IMR-90 (cell line): ENCODE measurements around the gene SLC12A6. TPM values are rescaled to one million over a fixed set of nuclear protein-coding genes. Genes with fewer than 3 reads are reported as not detected.

Experiments used
- ATAC-seq: fragments of 200-7000 bp; cut with Tn5 transposase; 2 replicates; pipeline ENCODE4 v1.9.1; 2020; ENCODE audit warnings: low read depth, mild to moderate bottlenecking, moderate library complexity
- BruUV-seq: library from RNA; stranded (reverse); fragments of 400-500 nt; replicated peaks from 2 replicates; lab custom pipeline; 2021; lab: Mats Ljungman, UMichigan
- CTCF ChIA-PET: fragments of 300-600 bp; formaldehyde crosslinking; extraction: SDS; loops from one replicate; lab custom pipeline; 2021; ENCODE audit warnings: antibody characterized with exemption; lab: Yijun Ruan, JAX
- POLR2A ChIA-PET: fragments of 300-600 bp; sonication (Branson Sonifier 250); formaldehyde crosslinking; loops from one replicate; lab custom pipeline; 2022; ENCODE audit warnings: antibody characterized with exemption; ENCODE audit not compliant: unreplicated experiment; lab: Charles Lee
- DNase-seq: peaks from one replicate; pipeline ENCODE4 v3.0.0; 2013
- H2AFZ ChIP-seq: replicated peaks from 2 replicates; pipeline ENCODE3; 2013; ENCODE audit warnings: low read length, mild to moderate bottlenecking; ENCODE audit not compliant: poor library complexity
- H2AK5ac ChIP-seq: 2 replicates; pipeline ENCODE4 v1.6.1; 2013; ENCODE audit warnings: low read depth, low read length, inconsistent platforms
- H2AK9ac ChIP-seq: replicated peaks from 2 replicates; pipeline ENCODE3; 2013; ENCODE audit warnings: mild to moderate bottlenecking, low read depth, low read length, moderate library complexity; ENCODE audit not compliant: poor library complexity
- H2BK120ac ChIP-seq: 2 replicates; pipeline ENCODE4 v1.6.1; 2013; ENCODE audit warnings: low read depth, low read length, inconsistent platforms
- H2BK15ac ChIP-seq: 3 replicates; pipeline ENCODE4 v1.6.1; 2013; ENCODE audit warnings: low read depth, low read length, inconsistent platforms
- H2BK20ac ChIP-seq: 2 replicates; pipeline ENCODE4 v1.6.1; 2013; ENCODE audit warnings: low read depth, mild to moderate bottlenecking, inconsistent platforms, low read length, moderate library complexity
- H2BK5ac ChIP-seq: 2 replicates; pipeline ENCODE4 v1.6.1; 2013; ENCODE audit warnings: mild to moderate bottlenecking, low read depth, low read length, inconsistent platforms; ENCODE audit not compliant: poor library complexity, severe bottlenecking
- H3K14ac ChIP-seq: replicated peaks from 2 replicates; pipeline ENCODE4 v1.6.1; 2013; ENCODE audit warnings: low read depth, low read length, inconsistent platforms
- H3K18ac ChIP-seq: 2 replicates; pipeline ENCODE4 v1.6.1; 2013; ENCODE audit warnings: low read depth, low read length, control low read depth
- H3K23ac ChIP-seq: 2 replicates; pipeline ENCODE4 v1.6.1; 2013; ENCODE audit warnings: low read depth, low read length, inconsistent platforms
- H3K27ac ChIP-seq: 2 replicates; pipeline ENCODE4 v1.5.1; 2013; ENCODE audit warnings: mild to moderate bottlenecking, control low read depth, low read length; ENCODE audit not compliant: insufficient read depth
- H3K27me3 ChIP-seq: 2 replicates; pipeline ENCODE4 v1.6.1; 2013; ENCODE audit warnings: low read length; ENCODE audit not compliant: control insufficient read depth, insufficient read depth
- H3K36me3 ChIP-seq: 2 replicates; pipeline ENCODE4 v1.6.1; 2013; ENCODE audit warnings: low read length, mixed read lengths; ENCODE audit not compliant: control insufficient read depth, insufficient read depth
- H3K4ac ChIP-seq: 2 replicates; pipeline ENCODE4 v1.6.1; 2013; ENCODE audit warnings: low read depth, low read length, inconsistent platforms
- H3K4me1 ChIP-seq: 2 replicates; pipeline ENCODE4 v1.6.1; 2013; ENCODE audit warnings: low read length, mixed read lengths; ENCODE audit not compliant: control insufficient read depth, insufficient read depth
- H3K4me2 ChIP-seq: 2 replicates; pipeline ENCODE4 v1.6.1; 2013; ENCODE audit warnings: low read depth, mild to moderate bottlenecking, control low read depth, low read length, moderate library complexity
- H3K4me3 ChIP-seq: 2 replicates; pipeline ENCODE4 v1.5.1; 2013; ENCODE audit warnings: low read depth, mild to moderate bottlenecking, control low read depth, low read length, moderate library complexity; ENCODE audit not compliant: insufficient read depth
- H3K56ac ChIP-seq: 2 replicates; pipeline ENCODE4 v1.6.1; 2013; ENCODE audit warnings: low read length, inconsistent platforms; ENCODE audit not compliant: insufficient read depth; ENCODE audit errors: extremely low read depth
- H3K79me1 ChIP-seq, 2 experiments: 2 replicates each; pipeline ENCODE4 v1.6.1; 2013; ENCODE audit warnings: low read length in 2 of 2, inconsistent platforms in 1 of 2, low read depth in 1 of 2
- H3K9ac ChIP-seq: 2 replicates; pipeline ENCODE4 v1.6.1; 2013; ENCODE audit warnings: low read depth, low read length, control low read depth
- H3K9me1 ChIP-seq: 2 replicates; pipeline ENCODE4 v1.6.1; 2013; ENCODE audit warnings: low read length, inconsistent platforms; ENCODE audit not compliant: insufficient read depth
- H3K9me3 ChIP-seq: 2 replicates; pipeline ENCODE4 v1.6.1; 2013; ENCODE audit warnings: low read length; ENCODE audit not compliant: control insufficient read depth, insufficient read depth
- H4K20me1 ChIP-seq: 2 replicates; pipeline ENCODE4 v1.6.1; 2013; ENCODE audit warnings: low read length, inconsistent platforms; ENCODE audit not compliant: insufficient read depth
- H4K5ac ChIP-seq: 2 replicates; pipeline ENCODE4 v1.6.1; 2013; ENCODE audit warnings: mild to moderate bottlenecking, low read depth, low read length, control low read depth
- H4K8ac ChIP-seq, 2 experiments: 2 replicates each; pipeline ENCODE4 v1.6.1; 2013; ENCODE audit warnings: low read depth in 2 of 2, low read length in 2 of 2, control low read depth in 1 of 2, inconsistent platforms in 1 of 2
- H4K91ac ChIP-seq: 2 replicates; pipeline ENCODE4 v1.6.1; 2013; ENCODE audit warnings: low read depth, low read length, inconsistent platforms; ENCODE audit not compliant: insufficient read depth
- BHLHE40 ChIP-seq: fragments of 150-350 bp; IDR thresholded peaks from 2 replicates; pipeline ENCODE4 v1.6.1; 2016; ENCODE audit warnings: mild to moderate bottlenecking, low read depth, low read length
- FOS ChIP-seq: fragments of 150-350 bp; IDR thresholded peaks from 2 replicates; pipeline ENCODE4 v1.6.1; 2016; ENCODE audit warnings: low read depth, low read length
- MAFK ChIP-seq: IDR thresholded peaks from 2 replicates; pipeline ENCODE4 v1.6.1; 2012; ENCODE audit warnings: low read depth, low read length, improper control_type of control experiment
- NFE2L2 ChIP-seq: fragments of 150-350 bp; IDR thresholded peaks from 2 replicates; pipeline ENCODE4 v1.6.1; 2016; ENCODE audit warnings: low read depth, mild to moderate bottlenecking, low read length
- RFX5 ChIP-seq: IDR thresholded peaks from 2 replicates; pipeline ENCODE4 v1.8.0; 2012; ENCODE audit warnings: low read depth, mild to moderate bottlenecking, low read length, moderate library complexity
- SMC3 ChIP-seq: fragments of 150-350 bp; IDR thresholded peaks from 2 replicates; pipeline ENCODE4 v1.6.1; 2016; ENCODE audit warnings: low read depth, mild to moderate bottlenecking, antibody characterized with exemption, low read length, moderate library complexity
- dilution Hi-C: fragments of 300-500 bp; cut with HindIII; formaldehyde crosslinking; loops from one replicate; pipeline ENCODE4 v1.14.3; 2018; ENCODE audit warnings: low sequenced_read_pairs; ENCODE audit not compliant: unreplicated experiment
- in situ Hi-C: fragments of 300-500 bp; cut with MboI; formaldehyde crosslinking; loops from 3 replicates; pipeline ENCODE4 v1.14.3; 2019; ENCODE audit warnings: low sequenced_read_pairs, inconsistent platforms, mixed read lengths
- intact Hi-C: fragments of 100-400 bp; cut with micrococcal nuclease; formaldehyde crosslinking; loops from 2 replicates; pipeline ENCODE4 v1.10.0; 2022
- polyA plus RNA-seq, 3 experiments: library from polyadenylated mRNA; depleted of rRNA; stranded (reverse); fragments of >200 nt; gene quantifications; 2 replicates each; pipeline ENCODE4 v1.2.3, GENCODE V29; 2012; ENCODE audit warnings: low replicate concordance in 1 of 3
- total RNA-seq: library from RNA; depleted of rRNA; stranded (reverse); fragments of >200 nt; gene quantifications from 2 replicates; pipeline ENCODE4 v1.2.3, GENCODE V29; 2012
- TF ChIP-seq, protein P1 (sequence below): fragments of 150-350 bp; IDR thresholded peaks from 2 replicates; pipeline ENCODE4 v1.6.1; 2016; ENCODE audit warnings: low read depth, mild to moderate bottlenecking, low read length, moderate library complexity, borderline replicate concordance

Gene SLC12A6
- total and polyA plus RNA-seq, 2 of the 4 experiments (the other 2 are of a cell fraction): 7.7 to 10.2 TPM

DNA sequence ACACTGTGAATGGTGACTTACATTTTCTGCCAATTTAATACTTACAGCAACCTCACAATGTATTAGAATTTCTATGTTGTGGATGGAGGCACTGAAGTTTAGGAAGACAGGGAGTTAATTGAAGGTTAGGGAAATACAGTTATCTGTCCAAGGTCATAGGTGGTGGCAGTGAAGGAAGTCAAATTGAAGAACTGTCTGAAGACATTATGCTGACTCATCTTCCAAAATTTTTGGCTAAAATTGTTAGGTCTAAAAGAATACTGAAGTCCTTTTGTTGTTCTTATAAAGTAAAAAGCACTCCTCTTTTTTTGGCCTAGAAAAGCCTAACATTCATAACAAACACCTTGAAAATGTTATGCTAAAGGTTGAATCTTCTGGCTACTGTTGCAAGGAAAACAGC lies 85.0 kb downstream of the SLC12A6 start:
- H2AK5ac ChIP-seq: no peak overlapping the region
- BruUV-seq: no TSS peak
- no peaks in the 10 kb centered on the region for H3K9me3 ChIP-seq

More for the DNA sequence above, 85.0 kb downstream of the SLC12A6 start:
- Histone ChIP-seq H3K4ac (no peak overlapping the region), H2BK20ac (no peak overlapping the region), H3K27me3 (no peaks in the 10 kb centered on the region), H3K23ac (no peak overlapping the region), H2BK5ac (no peak overlapping the region), H3K18ac (no peak overlapping the region), H3K4me3 (no peak overlapping the region), H4K20me1 (no peaks in the 10 kb centered on the region), H3K79me1 (no peaks in the 10 kb centered on the region), H3K14ac (no peak overlapping the region), H2AK9ac (no peak overlapping the region), H4K5ac (no peak overlapping the region), H3K4me1 (no peaks in the 10 kb centered on the region), H4K8ac (no peak overlapping the region), H3K27ac (no peak overlapping the region), H2BK120ac (no peak overlapping the region), H2BK15ac (no peak overlapping the region), H3K36me3 (peaks cover 8% of the 10 kb centered on the region), H3K4me2 (no peak overlapping the region), H3K56ac (no peak overlapping the region), H3K9me1 (no peaks in the 10 kb centered on the region), H3K9ac (no peak overlapping the region), H2AFZ (no peak overlapping the region), H4K91ac (no peak overlapping the region)
- ATAC-seq (no peak), DNase-seq (no peak)
- dilution Hi-C loops (no loop called here), in situ Hi-C loops (no loop called here), intact Hi-C loops (no loop called here)
- ChIA-PET CTCF (interaction anchor here (0.6 to 1.5 kb wide), 2 partner anchors 11 to 74 kb away, joined by 4 to 7 read pairs; no protein-coding TSS in a partner anchor), POLR2A (no interaction called here)
- no peak for TF ChIP-seq FOS
- TF ChIP-seq BHLHE40: no peak
- TF ChIP-seq, protein P1, sequence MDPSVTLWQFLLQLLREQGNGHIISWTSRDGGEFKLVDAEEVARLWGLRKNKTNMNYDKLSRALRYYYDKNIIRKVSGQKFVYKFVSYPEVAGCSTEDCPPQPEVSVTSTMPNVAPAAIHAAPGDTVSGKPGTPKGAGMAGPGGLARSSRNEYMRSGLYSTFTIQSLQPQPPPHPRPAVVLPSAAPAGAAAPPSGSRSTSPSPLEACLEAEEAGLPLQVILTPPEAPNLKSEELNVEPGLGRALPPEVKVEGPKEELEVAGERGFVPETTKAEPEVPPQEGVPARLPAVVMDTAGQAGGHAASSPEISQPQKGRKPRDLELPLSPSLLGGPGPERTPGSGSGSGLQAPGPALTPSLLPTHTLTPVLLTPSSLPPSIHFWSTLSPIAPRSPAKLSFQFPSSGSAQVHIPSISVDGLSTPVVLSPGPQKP: no peak
- no peak for TF ChIP-seq RFX5
- TF ChIP-seq NFE2L2: peak; percentile 74
- TF ChIP-seq SMC3: no peak
- TF ChIP-seq MAFK: peak; percentile 69
